ENCODE results near the gene MCU. TPM values are rescaled to one million over a fixed set of nuclear protein-coding genes. Genes with fewer than 3 reads are reported as not detected.
"Not testable (repeated sequence)": the region's sequence is repeated elsewhere in the genome, so short reads cannot be mapped to it uniquely, and the experiment has no call there.

MCU gene
- total RNA-seq, 4 donors from 2014 or later = 25.1 to 82.4 (median 65.1) TPM

- no peak overlapping the region for H3K4me3 ChIP-seq
- H3K4me1 ChIP-seq = peaks cover 0 to 6% (median 0%) of the 10 kb centered on the region in 4 donors
- no peak for DNase-seq
- H3K9me3 ChIP-seq = no peaks in the 10 kb centered on the region
- WGBS, 2 donors (ENCODE audit: low coverage in 1 of 2) = 78 to 88% methylated on average over 5 to 7 of the region's 7 CpGs
- in situ Hi-C loops (cut with MboI; ENCODE audit: low pct_ligation_motif_present in 1 of 4, low pct_unique_long_range_greater_than_20kb in 1 of 4, low sequenced_read_pairs in 3 of 4) (no loop called here), intact Hi-C loops (cut with DNase I; ENCODE audit: low total_unique reads) (no loop called here)
- H3K36me3 ChIP-seq = no peaks in the 10 kb centered on the region
- H3K27ac ChIP-seq = no peak overlapping the region
- H3K27me3 ChIP-seq = no peaks in the 10 kb centered on the region
- TF ChIP-seq EP300 (IDR thresholded peaks at IDR 0.05; ENCODE audit: low read depth) = no peak
- TF ChIP-seq CTCF (IDR thresholded peaks at IDR 0.05) = no peak
- no peak for TF ChIP-seq POLR2A (IDR thresholded peaks at IDR 0.05)
- no peak for TF ChIP-seq POLR2AphosphoS5 (IDR thresholded peaks at IDR 0.05)
Observed at GRCh38 chr10:72756674-72757385, 64.9 kb downstream of the MCU start.

DNA sequence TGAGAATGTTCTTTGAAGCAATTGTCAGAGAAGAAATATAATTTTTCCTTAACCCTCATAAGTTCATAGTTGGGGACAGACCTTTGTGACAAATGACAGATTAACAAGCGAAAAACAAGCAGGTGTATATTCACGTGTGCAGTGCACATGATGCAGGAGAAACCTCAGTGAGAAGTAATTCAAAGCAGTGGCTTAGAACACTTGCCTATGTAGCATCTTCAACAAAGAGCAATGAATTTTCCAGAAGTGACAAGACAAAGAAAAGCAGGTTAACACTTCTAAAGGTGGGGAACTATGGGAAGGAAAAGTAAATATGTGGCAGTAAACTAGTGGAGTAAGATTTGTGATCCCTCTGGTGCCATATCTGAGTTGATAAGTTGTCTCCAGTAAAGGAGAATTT lies 65.8 kb downstream of the MCU start:
- no peaks in the 10 kb centered on the region for H3K9me3 ChIP-seq
- no peak overlapping the region for H3K4me3 ChIP-seq
- no peak for TF ChIP-seq CTCF (IDR thresholded peaks at IDR 0.05)
- no peak for TF ChIP-seq POLR2A (IDR thresholded peaks at IDR 0.05)
- TF ChIP-seq POLR2AphosphoS5 (IDR thresholded peaks at IDR 0.05) = no peak
- TF ChIP-seq EP300 (IDR thresholded peaks at IDR 0.05; ENCODE audit: low read depth) = no peak
- 80 to 91% methylated on average over 1 to 2 of the region's 2 CpGs for WGBS, 2 donors (ENCODE audit: low coverage in 1 of 2)
- no peak overlapping the region for H3K27ac ChIP-seq
- intact Hi-C loops (cut with DNase I; ENCODE audit: low total_unique reads) (no loop called here), in situ Hi-C loops (cut with MboI; ENCODE audit: low pct_ligation_motif_present in 1 of 4, low pct_unique_long_range_greater_than_20kb in 1 of 4, low sequenced_read_pairs in 3 of 4) (no loop called here)
- no peak for DNase-seq
- H3K4me1 ChIP-seq = peaks cover 0 to 6% (median 0%) of the 10 kb centered on the region in 4 donors
- H3K27me3 ChIP-seq = no peaks in the 10 kb centered on the region
- H3K36me3 ChIP-seq = no peaks in the 10 kb centered on the region

GRCh38 chr10:72758930-72759329 lies 67.0 kb downstream of the MCU start:
- H3K4me1 ChIP-seq; H3K27ac ChIP-seq; H3K27me3 ChIP-seq; intact Hi-C loops (cut with DNase I; ENCODE audit: low total_unique reads); H3K4me3 ChIP-seq; H3K36me3 ChIP-seq; DNase-seq; in situ Hi-C loops (cut with MboI; ENCODE audit: low pct_ligation_motif_present in 1 of 4, low pct_unique_long_range_greater_than_20kb in 1 of 4, low sequenced_read_pairs in 3 of 4); H3K9me3 ChIP-seq: not testable (repeated sequence)
- 88 to 92% methylated on average over 2 to 10 of the region's 10 CpGs for WGBS, 2 donors (ENCODE audit: low coverage in 1 of 2)

DNA sequence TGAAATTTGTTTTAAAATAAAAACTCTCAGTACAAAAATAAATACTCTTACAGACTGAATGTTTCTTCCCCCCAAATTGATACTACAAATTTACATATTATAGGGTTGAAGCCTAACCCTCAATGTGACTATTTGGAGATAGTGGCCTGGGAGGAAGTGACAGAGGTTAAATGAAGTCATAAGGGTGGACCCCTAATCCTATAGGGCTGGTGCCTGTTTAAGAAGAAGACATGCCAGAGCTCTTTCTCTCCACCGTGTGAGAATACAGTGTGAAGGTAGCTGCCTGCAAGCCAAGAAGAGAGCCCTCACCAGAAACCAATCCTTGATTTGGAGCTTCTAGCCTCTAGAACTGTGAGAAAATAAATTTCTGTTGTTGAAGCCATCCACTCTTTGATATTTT lies 67.6 kb downstream of the MCU start:
- no peak overlapping the region for H3K4me3 ChIP-seq
- WGBS, 2 donors (ENCODE audit: low coverage in 1 of 2) = 39 to 40% methylated on average over 1 of the region's 1 CpG
- H3K4me1 ChIP-seq = no peaks in the 10 kb centered on the region
- no peak for DNase-seq
- intact Hi-C loops (cut with DNase I; ENCODE audit: low total_unique reads) (no loop called here), in situ Hi-C loops (cut with MboI; ENCODE audit: low pct_ligation_motif_present in 1 of 4, low pct_unique_long_range_greater_than_20kb in 1 of 4, low sequenced_read_pairs in 3 of 4) (no loop called here)
- H3K27ac ChIP-seq = no peak overlapping the region
- no peaks in the 10 kb centered on the region for H3K27me3 ChIP-seq
- H3K36me3 ChIP-seq = no peaks in the 10 kb centered on the region
- no peaks in the 10 kb centered on the region for H3K9me3 ChIP-seq
- TF ChIP-seq EP300 (IDR thresholded peaks at IDR 0.05; ENCODE audit: low read depth) (no peak), POLR2AphosphoS5 (IDR thresholded peaks at IDR 0.05) (no peak), POLR2A (IDR thresholded peaks at IDR 0.05) (no peak), CTCF (IDR thresholded peaks at IDR 0.05) (no peak)

DNA sequence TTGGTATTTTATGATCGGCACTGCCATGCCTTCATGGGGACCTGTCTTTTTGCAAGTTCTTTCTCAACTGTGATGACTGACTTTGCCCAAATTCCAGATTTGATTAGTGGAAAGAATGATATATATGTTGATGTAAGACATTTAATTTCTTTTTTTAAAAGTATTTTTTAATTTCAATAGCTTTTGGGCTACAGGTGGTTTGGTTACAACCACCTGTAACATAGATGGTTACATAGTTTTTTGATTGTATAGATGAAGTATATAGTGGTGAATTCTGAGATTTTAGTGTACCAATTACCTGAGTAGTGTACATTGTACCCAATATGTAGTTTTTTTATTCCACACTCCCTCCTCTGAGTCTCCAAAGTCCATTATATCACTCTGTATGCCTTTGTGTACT lies 69.6 kb downstream of the MCU start:
- H3K4me3 ChIP-seq = no peak overlapping the region
- intact Hi-C loops (cut with DNase I; ENCODE audit: low total_unique reads) (no loop called here), in situ Hi-C loops (cut with MboI; ENCODE audit: low pct_ligation_motif_present in 1 of 4, low pct_unique_long_range_greater_than_20kb in 1 of 4, low sequenced_read_pairs in 3 of 4) (no loop called here)
- no peaks in the 10 kb centered on the region for H3K27me3 ChIP-seq
- no peaks in the 10 kb centered on the region for H3K4me1 ChIP-seq
- H3K27ac ChIP-seq = no peak overlapping the region
- WGBS, 2 donors (ENCODE audit: low coverage in 1 of 2) = 98 to 100% methylated on average over 1 of the region's 1 CpG
- TF ChIP-seq EP300 (IDR thresholded peaks at IDR 0.05; ENCODE audit: low read depth) (no peak), CTCF (IDR thresholded peaks at IDR 0.05) (no peak), POLR2A (IDR thresholded peaks at IDR 0.05) (no peak), POLR2AphosphoS5 (IDR thresholded peaks at IDR 0.05) (no peak)
- H3K36me3 ChIP-seq = peaks cover 0 to 4% (median under 1%) of the 10 kb centered on the region in 4 donors
- no peak for DNase-seq
- H3K9me3 ChIP-seq = no peaks in the 10 kb centered on the region
